GM12892 (cell line): ENCODE measurements around the gene MYL10.

Source experiments
- POLR2A ChIP-seq: IDR thresholded peaks from 2 replicates; pipeline ENCODE4 v1.6.1; 2011; ENCODE audit warnings: low read depth, low read length, control low read depth
- POLR2AphosphoS5 ChIP-seq: IDR thresholded peaks from 2 replicates; pipeline ENCODE4 v1.6.1; 2011; ENCODE audit warnings: low read depth, low read length, control low read depth

GRCh38 chr7:101598986-101599771 is 29.9 kb downstream of the MYL10 start:
- no peak for TF ChIP-seq POLR2AphosphoS5
- TF ChIP-seq POLR2A: no peak
